Smooth muscle cell (in vitro differentiated cells): ENCODE results near the gene XPOT. TPM values are rescaled to one million over a fixed set of nuclear protein-coding genes. Genes with fewer than 3 reads are reported as not detected.
A peak's percentile ranks its signal among the peaks of the same experiment; 100 is the strongest.

Experiments used
- DNase-seq: peaks from one replicate; lab custom pipeline; 2025; ENCODE audit not compliant: unreplicated experiment; lab: John Stamatoyannopoulos, UW
- H2AFZ ChIP-seq: fragments of 200-600 bp; sonication (generic); 2 replicates; pipeline ENCODE4 v1.6.0; 2016; ENCODE audit warnings: antibody characterized with exemption, low read depth, mild to moderate bottlenecking
- H3F3A ChIP-seq: fragments of 200-600 bp; sonication (generic); 2 replicates; pipeline ENCODE4 v1.6.0; 2017; ENCODE audit warnings: antibody characterized with exemption, low read depth
- H3K27ac ChIP-seq: fragments of 200-600 bp; sonication (generic); 2 replicates; pipeline ENCODE4 v1.5.1; 2016; ENCODE audit warnings: low read depth, mild to moderate bottlenecking
- H3K27me3 ChIP-seq: fragments of 200-600 bp; sonication (generic); 2 replicates; pipeline ENCODE4 v1.6.1; 2016; ENCODE audit warnings: low read depth, mild to moderate bottlenecking
- H3K36me3 ChIP-seq: fragments of 200-600 bp; sonication (generic); 2 replicates; pipeline ENCODE4 v1.5.1; 2016; ENCODE audit warnings: low read depth
- H3K4me1 ChIP-seq: fragments of 200-600 bp; sonication (generic); 2 replicates; pipeline ENCODE4 v1.5.1; 2016; ENCODE audit warnings: low read depth
- H3K4me2 ChIP-seq: fragments of 200-600 bp; sonication (generic); 2 replicates; pipeline ENCODE4 v1.6.0; 2016; ENCODE audit warnings: mild to moderate bottlenecking
- H3K4me3 ChIP-seq: fragments of 200-600 bp; sonication (generic); 2 replicates; pipeline ENCODE4 v1.5.1; 2016; ENCODE audit warnings: mild to moderate bottlenecking
- H3K79me2 ChIP-seq: fragments of 200-600 bp; sonication (generic); 2 replicates; pipeline ENCODE4 v1.6.0; 2016; ENCODE audit warnings: low read depth, mild to moderate bottlenecking
- H3K9ac ChIP-seq: fragments of 200-600 bp; sonication (generic); 2 replicates; pipeline ENCODE4 v1.6.0; 2016; ENCODE audit warnings: low read depth
- H3K9me3 ChIP-seq: fragments of 200-600 bp; sonication (generic); replicated peaks from 2 replicates; pipeline ENCODE4 v1.5.1; 2016; ENCODE audit warnings: low read depth
- H4K20me1 ChIP-seq: fragments of 200-600 bp; sonication (generic); 2 replicates; pipeline ENCODE4 v1.6.0; 2016; ENCODE audit warnings: low read depth
- CTCF ChIP-seq: fragments of 200-600 bp; sonication (generic); IDR thresholded peaks from 2 replicates; pipeline ENCODE4 v1.5.1; 2017; ENCODE audit warnings: borderline replicate concordance, mild to moderate bottlenecking, antibody characterized with exemption; ENCODE audit not compliant: insufficient read depth, poor library complexity, severe bottlenecking
- WGBS: methylation state at CpG from one replicate; pipeline ENCODE4 v1.1.7; 2016; ENCODE audit warnings: low lambda C conversion rate; 5-methylcytosine and 5-hydroxymethylcytosine counted together
- polyA plus RNA-seq: library from polyadenylated mRNA; unstranded; fragments of >200 nt; fragmentation: Nextera tagmentation; extraction: Ambion mirVana; gene quantifications from 2 replicates; pipeline ENCODE4 v1.2.1, GENCODE V29; 2016
- total RNA-seq: library from RNA; depleted of rRNA; stranded (reverse); fragments of >200 nt; gene quantifications from 2 replicates; pipeline ENCODE4 v1.2.3, GENCODE V29; 2014

Gene XPOT
- total and polyA plus RNA-seq, 2 experiments from 2014 or later: 42.9 to 70.7 TPM

- no peak overlapping the region for H2AFZ ChIP-seq
- H3K27ac ChIP-seq: peak overlapping the region; percentile 47
- H3K4me3 ChIP-seq: no peak overlapping the region
- DNase-seq: no peak
- no peak overlapping the region for H3K4me2 ChIP-seq
- no peak for TF ChIP-seq CTCF
- no peaks in the 10 kb centered on the region for H3K27me3 ChIP-seq
- H3K4me1 ChIP-seq: no peaks in the 10 kb centered on the region
- H3K79me2 ChIP-seq: peaks cover 13% of the 10 kb centered on the region
- no peaks in the 10 kb centered on the region for H3K9me3 ChIP-seq
- no peak overlapping the region for H3K9ac ChIP-seq
- WGBS: 80% methylated on average over 2 of the region's 2 CpGs
- H3K36me3 ChIP-seq: peaks cover 78% of the 10 kb centered on the region
- no peaks in the 10 kb centered on the region for H3F3A ChIP-seq
- peaks cover 24% of the 10 kb centered on the region for H4K20me1 ChIP-seq
Observed at GRCh38 chr12:64430886-64431285, 26.7 kb downstream of the XPOT start.

GRCh38 chr12:64431791-64432190, 27.6 kb downstream of the XPOT start:
- H3F3A ChIP-seq: no peaks in the 10 kb centered on the region
- DNase-seq: no peak
- no peak overlapping the region for H2AFZ ChIP-seq
- H3K79me2 ChIP-seq: peaks cover 13% of the 10 kb centered on the region
- no peaks in the 10 kb centered on the region for H3K4me1 ChIP-seq
- WGBS: 96% methylated on average over 4 of the region's 4 CpGs
- H3K27ac ChIP-seq: no peak overlapping the region
- peaks cover 80% of the 10 kb centered on the region for H3K36me3 ChIP-seq
- TF ChIP-seq CTCF: no peak
- H3K4me3 ChIP-seq: no peak overlapping the region
- no peak overlapping the region for H3K4me2 ChIP-seq
- H3K9me3 ChIP-seq: no peaks in the 10 kb centered on the region
- no peaks in the 10 kb centered on the region for H3K27me3 ChIP-seq
- H4K20me1 ChIP-seq: peaks cover 24% of the 10 kb centered on the region
- H3K9ac ChIP-seq: no peak overlapping the region

- H3K9me3 ChIP-seq: no peaks in the 10 kb centered on the region
- H3K9ac ChIP-seq: no peak overlapping the region
- peaks cover 11% of the 10 kb centered on the region for H3K79me2 ChIP-seq
- H2AFZ ChIP-seq: no peak overlapping the region
- TF ChIP-seq CTCF: no peak
- no peak for DNase-seq
- peaks cover 76% of the 10 kb centered on the region for H3K36me3 ChIP-seq
- no peaks in the 10 kb centered on the region for H3F3A ChIP-seq
- peaks cover 22% of the 10 kb centered on the region for H4K20me1 ChIP-seq
- no peak overlapping the region for H3K27ac ChIP-seq
- 97% methylated on average over 5 of the region's 5 CpGs for WGBS
- H3K4me2 ChIP-seq: no peak overlapping the region
- H3K4me1 ChIP-seq: no peaks in the 10 kb centered on the region
- H3K27me3 ChIP-seq: no peaks in the 10 kb centered on the region
- H3K4me3 ChIP-seq: no peak overlapping the region
Observed at GRCh38 chr12:64433915-64434314, 29.7 kb downstream of the XPOT start.

GRCh38 chr12:64440100-64440499, 35.9 kb downstream of the XPOT start:
- Histone ChIP-seq H3K4me3 (no peak overlapping the region), H3F3A (no peaks in the 10 kb centered on the region), H2AFZ (no peak overlapping the region), H3K36me3 (peaks cover 31% of the 10 kb centered on the region), H3K79me2 (peaks cover 5% of the 10 kb centered on the region), H3K9me3 (no peaks in the 10 kb centered on the region), H3K27me3 (no peaks in the 10 kb centered on the region), H3K4me2 (no peak overlapping the region), H3K4me1 (no peaks in the 10 kb centered on the region), H3K27ac (no peak overlapping the region), H4K20me1 (peaks cover 25% of the 10 kb centered on the region), H3K9ac (no peak overlapping the region)
- no peak for DNase-seq
- WGBS: 93% methylated on average over 1 of the region's 1 CpG
- no peak for TF ChIP-seq CTCF
